ENCODE measurements around the gene MYT1.

MYT1 gene

DNA sequence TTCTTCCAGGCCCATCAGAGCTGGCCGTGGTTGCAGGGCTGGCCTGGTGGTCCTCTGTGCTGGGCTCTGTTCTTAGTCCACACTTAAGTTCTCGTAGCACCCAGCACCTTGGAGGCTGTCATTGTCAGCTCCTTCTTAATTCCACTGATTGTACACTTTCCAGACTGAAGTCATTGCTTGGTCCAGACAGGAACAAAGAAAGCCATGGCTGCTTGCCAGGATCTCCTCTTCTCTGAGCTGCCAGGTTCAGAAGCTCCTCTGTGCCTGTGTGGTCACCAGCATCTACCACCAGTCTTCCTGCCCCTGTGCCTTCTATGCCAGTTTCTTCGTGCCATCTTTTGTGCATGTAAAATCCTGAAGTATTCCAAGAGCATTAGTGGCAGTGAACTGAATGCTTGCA, 51.8 kb downstream of the MYT1 start:
- Mint-ChIP-seq H3K36me3 (no peaks in the 10 kb centered on the region), H3K4me3 (no peak overlapping the region), H3K27ac (no peak overlapping the region), H3K4me1 (ENCODE audit: low read depth) (peaks cover 16% of the 10 kb centered on the region), H3K9me3 (ENCODE audit: low read depth) (no peaks in the 10 kb centered on the region), H3K27me3 (no peaks in the 10 kb centered on the region)

DNA sequence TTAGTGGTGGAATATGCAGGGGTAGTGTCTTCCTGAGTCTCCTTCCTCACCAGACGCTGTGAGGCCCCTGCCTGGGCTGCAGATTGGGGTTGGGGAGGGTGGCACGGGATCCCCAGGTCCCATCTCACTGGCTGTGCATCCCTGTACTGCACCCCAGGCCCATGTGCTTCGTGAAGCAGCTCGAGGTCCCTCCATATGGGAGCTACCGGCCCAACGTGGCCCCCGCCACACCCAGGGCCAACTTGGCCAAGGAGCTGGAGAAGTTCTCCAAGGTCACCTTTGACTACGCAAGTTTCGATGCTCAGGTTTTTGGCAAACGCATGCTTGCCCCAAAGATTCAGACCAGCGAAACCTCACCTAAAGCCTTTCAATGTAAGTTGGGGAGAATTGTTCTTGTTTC, 52.7 kb downstream of the MYT1 start:
- no peaks in the 10 kb centered on the region for H3K36me3 Mint-ChIP-seq
- no peaks in the 10 kb centered on the region for H3K27me3 Mint-ChIP-seq
- H3K4me3 Mint-ChIP-seq: no peak overlapping the region
- H3K4me1 Mint-ChIP-seq (ENCODE audit: low read depth): peaks cover 16% of the 10 kb centered on the region
- no peaks in the 10 kb centered on the region for H3K9me3 Mint-ChIP-seq (ENCODE audit: low read depth)
- no peak overlapping the region for H3K27ac Mint-ChIP-seq

DNA sequence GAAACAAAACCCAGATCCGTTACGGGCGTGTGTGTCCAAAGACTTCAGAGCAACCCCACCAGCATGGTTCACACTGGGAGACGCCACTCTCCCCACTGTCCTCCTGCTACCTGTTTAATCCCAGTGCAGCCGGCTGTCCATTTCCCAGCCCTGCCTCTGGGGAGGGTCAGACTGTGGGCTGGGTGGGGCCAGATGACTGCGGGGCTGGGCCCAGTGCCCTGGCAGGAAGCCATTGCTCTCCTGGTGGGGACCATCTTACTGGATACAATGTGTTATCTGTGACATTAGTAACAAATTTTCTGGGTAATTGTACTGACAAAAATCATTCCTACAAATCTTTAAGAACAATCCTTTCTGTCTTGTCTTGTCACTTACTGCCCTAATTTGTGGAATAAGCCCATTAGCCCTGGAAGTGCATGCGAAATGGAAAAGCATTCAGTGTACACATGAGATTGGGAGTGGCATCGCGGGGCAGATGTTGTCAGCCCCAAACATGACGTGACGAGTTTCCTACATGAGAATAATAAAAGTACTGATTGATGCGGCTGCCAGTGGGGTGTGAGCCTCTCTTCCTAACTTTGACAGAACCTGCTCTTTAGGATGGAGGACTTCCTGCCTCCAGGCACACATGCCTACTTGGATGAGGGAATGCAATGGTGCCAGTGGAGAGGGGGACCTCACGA, 53.4 kb downstream of the MYT1 start:
- Mint-ChIP-seq H3K9me3 (ENCODE audit: low read depth) (no peaks in the 10 kb centered on the region), H3K36me3 (no peaks in the 10 kb centered on the region), H3K27me3 (no peaks in the 10 kb centered on the region), H3K4me1 (ENCODE audit: low read depth) (peaks cover 16% of the 10 kb centered on the region), H3K27ac (no peak overlapping the region), H3K4me3 (no peak overlapping the region)

DNA sequence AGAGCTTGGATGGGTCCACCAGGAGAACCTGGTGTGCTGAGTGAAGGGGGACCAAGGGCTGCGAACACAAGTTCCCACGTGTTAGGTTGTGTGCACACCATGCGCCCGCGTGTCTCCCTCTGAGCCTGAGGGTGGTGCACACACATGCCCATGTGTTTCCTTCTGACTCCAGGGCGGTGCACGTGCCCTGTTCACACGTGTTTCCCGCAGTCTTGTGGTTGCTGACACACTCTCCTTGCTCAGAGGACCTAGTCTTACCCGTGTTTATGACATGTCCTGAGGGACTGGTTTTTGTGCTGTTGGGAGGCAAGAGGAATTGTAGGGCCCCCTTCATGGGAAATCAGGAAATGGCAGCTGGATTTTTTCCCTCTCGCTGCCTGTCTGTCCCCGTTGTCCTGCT, 55.0 kb downstream of the MYT1 start:
- Mint-ChIP-seq H3K9me3 (ENCODE audit: low read depth) (no peaks in the 10 kb centered on the region), H3K27ac (no peak overlapping the region), H3K4me1 (ENCODE audit: low read depth) (peaks cover 16% of the 10 kb centered on the region), H3K4me3 (no peak overlapping the region), H3K27me3 (no peaks in the 10 kb centered on the region), H3K36me3 (no peaks in the 10 kb centered on the region)

DNA sequence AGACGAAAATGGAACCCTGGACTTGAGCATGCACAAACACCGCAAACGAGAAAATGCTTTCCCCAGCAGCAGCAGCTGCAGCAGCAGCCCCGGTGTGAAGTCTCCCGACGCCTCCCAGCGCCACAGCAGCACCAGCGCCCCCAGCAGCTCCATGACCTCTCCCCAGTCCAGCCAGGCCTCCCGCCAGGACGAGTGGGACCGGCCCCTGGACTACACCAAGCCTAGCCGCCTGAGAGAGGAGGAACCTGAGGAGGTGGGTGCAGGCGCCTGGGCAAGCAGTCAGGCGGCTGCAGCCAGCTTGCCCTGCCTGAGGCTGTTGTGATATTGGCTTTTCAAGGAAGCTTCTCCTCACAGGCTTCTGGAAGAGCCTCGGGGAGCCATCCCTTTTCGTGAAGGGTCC, 55.5 kb downstream of the MYT1 start:
- Mint-ChIP-seq H3K36me3 (no peaks in the 10 kb centered on the region), H3K27me3 (no peaks in the 10 kb centered on the region), H3K9me3 (ENCODE audit: low read depth) (no peaks in the 10 kb centered on the region), H3K27ac (no peak overlapping the region), H3K4me1 (ENCODE audit: low read depth) (peaks cover 16% of the 10 kb centered on the region), H3K4me3 (no peak overlapping the region)

DNA sequence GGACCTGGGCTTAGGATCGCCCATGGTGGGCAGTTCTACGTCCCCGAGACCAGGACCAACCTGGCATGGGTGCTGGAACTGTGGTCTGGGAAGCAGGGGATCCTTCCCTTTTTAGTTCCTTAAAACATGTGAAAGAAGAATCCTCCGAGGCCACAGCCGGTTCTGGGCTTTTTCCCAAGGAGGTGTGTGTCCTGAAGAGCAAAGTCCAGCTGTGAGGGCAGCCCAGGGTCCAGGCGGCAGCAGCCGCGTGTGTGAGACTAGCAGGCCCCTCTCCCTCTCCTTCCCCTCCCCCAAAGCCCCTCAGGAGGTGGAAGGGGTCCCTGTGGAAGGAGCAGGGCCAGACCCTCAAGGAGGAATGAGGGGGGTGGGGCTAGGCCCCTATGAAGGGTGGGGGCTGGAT, 56.2 kb downstream of the MYT1 start:
- Mint-ChIP-seq H3K9me3 (ENCODE audit: low read depth) (no peaks in the 10 kb centered on the region), H3K27me3 (no peaks in the 10 kb centered on the region), H3K36me3 (no peaks in the 10 kb centered on the region), H3K4me1 (ENCODE audit: low read depth) (peaks cover 11% of the 10 kb centered on the region), H3K27ac (no peak overlapping the region), H3K4me3 (no peak overlapping the region)

DNA sequence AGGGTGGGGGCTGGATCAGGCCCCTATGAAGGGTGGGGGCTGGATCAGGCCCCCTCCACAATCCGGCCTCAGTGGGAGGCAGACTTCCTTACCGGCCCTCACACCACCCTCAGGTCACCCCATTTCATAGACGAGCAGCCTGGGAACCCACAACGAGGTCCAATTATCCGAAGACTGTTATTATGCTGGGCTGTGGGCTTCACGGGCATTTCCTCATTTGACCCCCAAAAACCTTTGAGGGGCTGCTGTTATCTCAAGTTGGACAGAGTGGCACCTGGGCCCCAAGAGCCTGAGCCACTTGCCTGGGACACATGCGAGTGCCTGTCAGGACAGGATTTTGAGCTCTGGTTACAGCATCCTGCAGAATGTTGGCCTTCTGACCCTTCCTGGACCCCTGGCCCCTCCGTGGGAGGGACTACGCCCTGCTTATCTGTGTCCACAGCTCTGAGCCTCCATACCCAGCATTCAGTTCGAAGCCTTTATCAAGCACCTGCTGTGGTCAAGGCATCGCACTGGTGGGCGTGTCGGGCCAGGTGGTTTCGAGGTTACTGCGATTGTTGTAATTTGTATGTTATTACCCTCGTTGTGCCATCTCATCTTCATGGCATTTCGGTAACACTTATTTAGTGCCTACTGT, 56.8 kb downstream of the MYT1 start:
- Mint-ChIP-seq H3K9me3 (ENCODE audit: low read depth) (no peaks in the 10 kb centered on the region), H3K27ac (no peak overlapping the region), H3K4me3 (no peak overlapping the region), H3K36me3 (no peaks in the 10 kb centered on the region), H3K27me3 (no peaks in the 10 kb centered on the region), H3K4me1 (ENCODE audit: low read depth) (peaks cover 11% of the 10 kb centered on the region)

DNA sequence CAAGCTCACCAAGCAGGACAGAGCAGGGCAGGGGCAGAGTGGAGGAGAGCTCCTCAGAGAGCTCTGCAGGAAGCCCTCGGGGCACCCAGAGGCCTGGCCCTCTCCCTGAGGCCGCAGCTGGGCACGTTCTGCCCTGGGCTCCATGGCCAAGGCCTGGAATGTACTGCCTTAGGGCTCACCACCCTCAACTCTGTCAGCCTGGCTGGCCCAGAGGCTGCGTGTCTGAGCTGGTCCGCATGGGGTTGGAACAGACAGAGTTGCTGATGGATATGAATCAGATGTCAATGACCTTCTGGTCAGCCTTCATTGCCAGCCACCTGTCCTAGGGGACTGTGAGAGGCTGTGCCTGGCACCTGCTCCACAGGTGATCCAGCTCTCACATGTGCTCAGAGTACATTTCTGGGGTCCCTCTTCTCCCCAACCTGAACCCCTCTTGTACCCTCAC, 58.1 kb downstream of the MYT1 start:
- Mint-ChIP-seq H3K4me1 (ENCODE audit: low read depth) (peaks cover 20% of the 10 kb centered on the region), H3K27me3 (no peaks in the 10 kb centered on the region), H3K9me3 (ENCODE audit: low read depth) (no peaks in the 10 kb centered on the region), H3K36me3 (no peaks in the 10 kb centered on the region), H3K4me3 (no peak overlapping the region), H3K27ac (no peak overlapping the region)

DNA sequence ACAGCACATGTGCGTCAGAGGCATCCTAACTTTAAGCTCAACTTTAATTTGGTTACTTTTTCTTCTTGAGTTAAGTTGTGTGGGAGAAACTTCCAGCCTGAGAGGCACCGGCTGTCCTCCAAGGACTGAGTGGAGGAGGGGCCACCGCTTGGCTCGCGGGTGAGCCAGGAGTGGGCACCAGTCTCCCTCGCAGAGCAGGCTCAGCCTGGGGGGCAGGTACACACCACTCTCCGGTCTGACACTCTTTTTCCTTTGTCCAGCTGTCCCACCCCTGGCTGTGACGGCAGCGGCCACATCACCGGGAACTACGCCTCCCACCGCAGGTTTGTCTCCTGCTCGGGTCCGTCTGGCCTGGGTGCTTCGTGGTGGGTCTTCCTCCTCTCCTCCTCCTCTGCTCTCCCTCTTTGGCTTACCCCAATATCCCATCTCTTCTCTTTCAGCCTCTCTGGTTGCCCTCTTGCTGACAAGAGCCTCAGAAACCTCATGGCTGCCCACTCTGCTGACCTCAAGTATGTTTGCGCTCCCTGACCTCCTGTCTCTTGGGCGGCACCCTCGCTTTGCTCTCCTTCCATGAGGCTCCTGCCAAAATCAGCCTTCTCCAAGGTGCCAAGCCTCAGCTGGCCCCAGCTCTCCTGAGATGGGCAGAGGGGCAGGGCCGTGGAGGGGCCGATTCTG, 58.7 kb downstream of the MYT1 start:
- no peak overlapping the region for H3K4me3 Mint-ChIP-seq
- no peaks in the 10 kb centered on the region for H3K9me3 Mint-ChIP-seq (ENCODE audit: low read depth)
- H3K36me3 Mint-ChIP-seq: no peaks in the 10 kb centered on the region
- no peak overlapping the region for H3K27ac Mint-ChIP-seq
- H3K4me1 Mint-ChIP-seq (ENCODE audit: low read depth): peaks cover 23% of the 10 kb centered on the region
- no peaks in the 10 kb centered on the region for H3K27me3 Mint-ChIP-seq

DNA sequence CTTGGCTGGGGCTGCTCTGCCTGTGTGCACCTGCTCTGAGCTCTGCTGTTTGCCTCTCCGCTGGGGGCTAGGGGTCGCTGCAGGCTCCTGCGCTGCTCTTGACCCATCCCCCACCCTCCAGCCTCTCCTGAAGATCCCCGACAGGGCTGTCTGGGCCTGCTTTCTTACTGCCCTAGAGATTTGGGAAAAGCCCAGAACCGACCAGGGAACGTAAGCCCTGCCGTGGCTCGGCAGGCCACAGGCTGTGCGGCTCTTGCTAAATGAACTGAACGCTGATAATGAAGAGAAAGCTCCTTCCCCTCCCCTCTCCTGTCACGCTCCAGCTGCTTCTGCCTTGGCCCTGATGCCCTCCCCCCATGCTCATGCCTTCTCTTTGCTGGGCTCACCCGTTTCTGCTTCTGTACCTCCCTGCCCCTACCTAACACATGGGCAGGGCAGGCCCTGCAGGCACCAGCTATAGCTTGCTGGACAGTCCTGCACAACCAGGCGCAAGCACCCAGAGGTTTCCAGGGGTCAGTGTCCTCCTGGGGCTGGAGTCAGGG, 59.3 kb downstream of the MYT1 start:
- Mint-ChIP-seq H3K9me3 (ENCODE audit: low read depth) (no peaks in the 10 kb centered on the region), H3K36me3 (no peaks in the 10 kb centered on the region), H3K27ac (no peak overlapping the region), H3K4me3 (no peak overlapping the region), H3K4me1 (ENCODE audit: low read depth) (peaks cover 26% of the 10 kb centered on the region), H3K27me3 (no peaks in the 10 kb centered on the region)

DNA sequence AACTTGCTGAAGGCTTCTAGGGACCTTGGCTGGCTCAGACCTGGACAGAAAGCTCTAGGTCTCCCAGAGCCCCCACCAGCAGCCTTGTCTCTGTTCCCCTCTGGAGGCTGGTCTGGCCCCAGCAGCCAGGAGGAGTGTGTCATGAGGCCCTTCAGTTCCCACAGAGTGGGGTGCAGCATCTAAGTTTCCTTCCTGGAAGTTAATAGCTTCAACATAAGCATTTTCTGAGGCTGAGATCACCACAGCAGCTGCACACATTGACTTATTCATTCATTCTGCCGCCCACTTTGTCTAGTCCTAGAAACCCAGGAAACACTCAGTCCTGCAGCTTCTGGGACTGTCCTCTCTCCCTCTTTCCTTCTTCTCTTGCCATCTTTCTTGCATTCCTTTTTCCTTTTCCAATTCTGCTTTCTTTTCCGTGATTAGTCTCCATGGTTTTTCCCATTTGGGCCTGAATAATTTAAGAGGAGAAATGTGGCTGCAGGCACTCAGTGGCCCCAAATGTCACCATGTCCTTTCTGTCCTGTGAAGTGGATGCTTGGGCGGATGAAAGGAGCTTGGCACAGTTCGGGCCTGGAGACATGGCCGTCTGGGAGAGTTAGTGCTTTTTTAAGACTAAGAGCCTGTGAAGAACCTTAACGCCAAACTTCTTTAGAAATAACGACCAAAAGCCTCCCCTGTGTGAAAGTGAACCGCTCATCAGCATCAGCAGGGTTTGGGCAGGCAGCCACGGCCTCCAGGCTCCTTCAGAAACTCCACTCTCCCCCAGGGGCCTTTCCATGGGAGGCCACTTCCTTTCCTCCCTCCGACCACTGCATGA, 60.3 kb downstream of the MYT1 start:
- Mint-ChIP-seq H3K36me3 (no peaks in the 10 kb centered on the region), H3K27ac (no peak overlapping the region), H3K9me3 (ENCODE audit: low read depth) (no peaks in the 10 kb centered on the region), H3K4me1 (ENCODE audit: low read depth) (peaks cover 26% of the 10 kb centered on the region), H3K4me3 (no peak overlapping the region), H3K27me3 (no peaks in the 10 kb centered on the region)

DNA sequence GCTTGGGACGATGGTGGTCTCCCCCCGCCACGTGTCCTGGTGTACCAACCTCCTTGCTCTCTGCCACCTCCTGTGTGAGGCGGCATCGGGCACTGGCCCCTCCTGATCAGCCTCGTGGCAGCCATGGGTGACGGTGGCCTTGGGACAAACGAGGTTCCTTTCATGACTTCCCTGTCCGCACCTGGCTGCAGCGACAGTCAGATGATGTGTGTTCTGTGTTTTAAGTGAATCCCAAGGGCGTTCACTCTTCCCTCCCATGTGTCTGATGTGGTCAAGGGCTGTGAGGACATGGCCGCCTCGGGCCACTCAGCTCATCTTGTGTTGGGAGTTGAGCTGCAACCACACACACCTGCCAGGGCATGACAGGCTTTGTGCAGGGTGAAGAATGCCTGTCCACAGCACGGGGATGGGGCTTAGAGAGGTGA, 60.9 kb downstream of the MYT1 start:
- H3K9me3 Mint-ChIP-seq (ENCODE audit: low read depth): no peaks in the 10 kb centered on the region
- no peak overlapping the region for H3K4me3 Mint-ChIP-seq
- H3K36me3 Mint-ChIP-seq: no peaks in the 10 kb centered on the region
- H3K27me3 Mint-ChIP-seq: no peaks in the 10 kb centered on the region
- H3K4me1 Mint-ChIP-seq (ENCODE audit: low read depth): peaks cover 26% of the 10 kb centered on the region
- no peak overlapping the region for H3K27ac Mint-ChIP-seq

DNA sequence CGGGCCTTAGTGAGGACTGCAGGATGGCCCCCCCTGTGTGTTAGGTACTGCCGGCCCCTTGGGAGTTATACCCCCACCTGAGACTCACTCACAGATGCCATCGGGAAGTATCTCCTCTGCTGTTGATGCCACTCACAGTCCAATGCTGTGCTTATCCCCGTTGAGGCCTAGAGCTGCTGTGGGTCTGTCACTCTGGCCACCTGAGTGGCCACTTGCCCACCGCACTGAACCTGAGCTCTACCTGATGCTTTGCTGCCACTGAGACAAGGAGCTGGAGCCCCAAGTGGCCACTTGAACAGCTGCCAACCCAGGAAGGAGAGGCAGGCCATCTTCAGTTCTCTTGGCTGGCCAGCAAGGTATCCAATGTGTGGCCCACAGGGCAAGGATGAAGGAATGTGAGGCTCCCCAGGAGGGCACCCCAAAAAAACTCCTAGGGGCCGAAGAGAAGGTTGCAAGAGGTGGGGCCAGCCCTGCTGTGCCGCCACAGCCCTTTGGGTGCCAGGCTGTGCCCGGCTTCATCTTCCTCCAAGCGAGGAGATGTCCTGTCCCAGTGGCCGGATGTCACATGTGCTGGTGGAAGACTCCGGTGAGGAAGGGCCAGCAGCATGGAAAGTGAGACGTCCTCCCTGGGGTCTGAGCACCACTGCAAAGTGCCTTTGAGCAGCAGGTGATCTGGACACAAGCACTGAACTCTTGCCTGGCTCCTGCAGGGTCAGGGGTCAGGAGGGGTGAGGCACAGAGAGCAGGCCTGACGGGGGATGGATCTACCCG, 61.8 kb downstream of the MYT1 start:
- peak overlapping the region; percentile 35 for H3K4me3 Mint-ChIP-seq
- no peaks in the 10 kb centered on the region for H3K9me3 Mint-ChIP-seq (ENCODE audit: low read depth)
- H3K27me3 Mint-ChIP-seq: no peaks in the 10 kb centered on the region
- no peak overlapping the region for H3K27ac Mint-ChIP-seq
- H3K4me1 Mint-ChIP-seq (ENCODE audit: low read depth): peaks cover 26% of the 10 kb centered on the region
- no peaks in the 10 kb centered on the region for H3K36me3 Mint-ChIP-seq

Measured in activated naive CD8-positive, alpha-beta T cell (primary cell).